Brain microvascular endothelial cell (primary cell): Measurements from ENCODE around the gene UBAP2.

Experiments
- DNase-seq: peaks from one replicate; pipeline ENCODE4 v3.0.0-alpha.2; 2020
- H3K27ac ChIP-seq: fragments of 250-450 bp; sonication (Bioruptor Pico); 2 replicates; pipeline ENCODE4 v1.5.1; 2020; ENCODE audit warnings: mild to moderate bottlenecking, moderate library complexity
- H3K27me3 ChIP-seq: fragments of 250-450 bp; sonication (Bioruptor Pico); replicated peaks from 2 replicates; pipeline ENCODE4 v1.5.1; 2020; ENCODE audit warnings: mild to moderate bottlenecking
- H3K36me3 ChIP-seq: fragments of 250-450 bp; sonication (Bioruptor Pico); replicated peaks from 2 replicates; pipeline ENCODE4 v1.5.1; 2020; ENCODE audit warnings: mild to moderate bottlenecking
- H3K4me3 ChIP-seq: 2 replicates; pipeline ENCODE4 v1.5.1; 2011; ENCODE audit warnings: low read depth, mild to moderate bottlenecking, control low read depth, low read length, moderate library complexity
- in situ Hi-C: cut with HindIII; loops from 2 replicates; pipeline ENCODE4 v1.10.0; 2017; ENCODE audit warnings: low sequenced_read_pairs, low pct_ligation_motif_present
- TF ChIP-seq, protein P1 (sequence below): IDR thresholded peaks from 2 replicates; pipeline ENCODE4 v1.5.1; 2011; ENCODE audit warnings: low read depth, mild to moderate bottlenecking, moderate library complexity, low read length, control low read depth, inconsistent platforms; ENCODE audit errors: missing control alignments

Gene UBAP2

DNA sequence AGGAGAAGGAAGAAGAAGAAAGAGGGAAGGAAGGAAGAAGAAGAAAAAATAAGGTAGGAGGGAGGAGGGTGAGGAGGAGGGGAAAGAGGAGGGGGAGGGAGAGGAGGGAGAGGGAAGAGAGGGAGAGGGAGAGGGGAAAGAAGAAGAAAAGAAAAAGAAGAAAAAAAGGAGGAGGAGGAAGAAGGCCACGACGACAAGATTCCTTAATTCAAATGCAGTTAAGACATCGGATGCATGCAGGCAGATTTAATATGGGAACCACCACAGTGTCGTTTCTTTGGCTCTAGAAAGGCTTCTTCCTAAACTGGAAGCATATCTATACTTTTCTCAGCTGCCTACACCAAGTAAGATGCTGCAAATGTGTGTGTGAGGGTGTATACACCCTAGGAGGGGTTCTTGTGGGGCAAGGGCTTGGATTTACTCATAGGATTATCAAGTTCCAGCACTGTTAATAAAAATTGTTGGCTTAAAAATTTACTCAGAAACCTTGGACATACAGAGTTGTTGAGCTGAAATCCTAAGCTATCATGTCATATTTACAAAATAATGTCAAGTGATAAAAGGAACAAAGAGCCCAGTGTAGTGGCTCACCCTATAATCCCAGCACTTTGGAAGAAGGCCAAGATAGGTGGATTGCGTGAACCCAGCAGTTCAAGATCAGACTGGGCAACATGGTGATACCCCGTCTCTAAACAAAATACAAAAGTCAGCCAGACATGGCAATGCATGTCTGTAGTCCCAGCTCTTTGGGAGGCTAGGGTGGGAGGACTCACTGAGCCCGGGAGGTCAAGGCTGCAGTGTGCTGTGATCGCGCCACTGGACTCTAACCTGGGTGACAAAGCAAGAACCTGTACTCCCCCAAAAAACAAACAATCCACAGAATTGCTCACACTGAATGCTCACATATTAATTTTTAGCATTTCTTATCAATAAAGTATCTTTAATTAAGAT lies 108.5 kb downstream of the UBAP2 start:
- in situ Hi-C loops, result no loop called here
- Histone ChIP-seq H3K27ac (no peak overlapping the region), H3K4me3 (no peak overlapping the region), H3K36me3 (peaks cover 33% of the 10 kb centered on the region), H3K27me3 (no peaks in the 10 kb centered on the region)
- TF ChIP-seq, protein P1, sequence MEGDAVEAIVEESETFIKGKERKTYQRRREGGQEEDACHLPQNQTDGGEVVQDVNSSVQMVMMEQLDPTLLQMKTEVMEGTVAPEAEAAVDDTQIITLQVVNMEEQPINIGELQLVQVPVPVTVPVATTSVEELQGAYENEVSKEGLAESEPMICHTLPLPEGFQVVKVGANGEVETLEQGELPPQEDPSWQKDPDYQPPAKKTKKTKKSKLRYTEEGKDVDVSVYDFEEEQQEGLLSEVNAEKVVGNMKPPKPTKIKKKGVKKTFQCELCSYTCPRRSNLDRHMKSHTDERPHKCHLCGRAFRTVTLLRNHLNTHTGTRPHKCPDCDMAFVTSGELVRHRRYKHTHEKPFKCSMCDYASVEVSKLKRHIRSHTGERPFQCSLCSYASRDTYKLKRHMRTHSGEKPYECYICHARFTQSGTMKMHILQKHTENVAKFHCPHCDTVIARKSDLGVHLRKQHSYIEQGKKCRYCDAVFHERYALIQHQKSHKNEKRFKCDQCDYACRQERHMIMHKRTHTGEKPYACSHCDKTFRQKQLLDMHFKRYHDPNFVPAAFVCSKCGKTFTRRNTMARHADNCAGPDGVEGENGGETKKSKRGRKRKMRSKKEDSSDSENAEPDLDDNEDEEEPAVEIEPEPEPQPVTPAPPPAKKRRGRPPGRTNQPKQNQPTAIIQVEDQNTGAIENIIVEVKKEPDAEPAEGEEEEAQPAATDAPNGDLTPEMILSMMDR, result no peak
- no peak for DNase-seq

DNA sequence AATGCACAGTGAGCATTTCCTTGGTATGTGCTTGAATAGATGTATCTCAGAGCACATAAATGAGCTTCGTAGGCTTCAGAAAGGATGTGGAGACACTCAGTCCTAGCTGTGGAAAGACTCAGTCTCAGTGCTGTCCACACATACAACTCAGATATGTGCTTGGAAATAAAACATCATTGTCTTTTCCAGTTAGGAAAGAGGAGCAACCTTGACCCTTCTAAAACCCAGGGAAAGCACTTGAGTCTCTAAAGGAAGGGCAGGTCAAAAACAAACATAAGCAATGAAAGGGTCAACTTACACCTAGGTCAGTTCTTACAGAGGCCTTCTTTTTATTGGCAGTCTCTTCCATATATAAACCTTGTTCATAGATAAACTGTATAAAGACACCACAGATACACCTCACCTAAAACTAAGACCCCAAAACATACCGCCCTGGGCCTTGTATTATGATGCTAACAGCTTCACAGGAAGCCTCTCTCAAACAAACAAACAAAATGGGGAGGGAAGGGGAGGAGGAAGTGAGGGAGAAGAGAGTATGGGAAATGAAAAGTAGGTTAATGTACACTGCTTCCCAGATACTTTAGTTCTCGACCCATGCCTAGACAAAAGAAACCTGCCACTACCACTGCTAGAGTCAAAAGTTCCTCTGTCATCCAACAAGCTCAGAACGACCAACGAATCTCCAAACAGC lies 114.4 kb downstream of the UBAP2 start:
- H3K27me3 ChIP-seq, result no peaks in the 10 kb centered on the region
- TF ChIP-seq, protein P1, result no peak
- H3K4me3 ChIP-seq, result no peak overlapping the region
- no peak overlapping the region for H3K27ac ChIP-seq
- peaks cover 58% of the 10 kb centered on the region for H3K36me3 ChIP-seq
- in situ Hi-C loops, result no loop called here
- DNase-seq, result no peak

DNA sequence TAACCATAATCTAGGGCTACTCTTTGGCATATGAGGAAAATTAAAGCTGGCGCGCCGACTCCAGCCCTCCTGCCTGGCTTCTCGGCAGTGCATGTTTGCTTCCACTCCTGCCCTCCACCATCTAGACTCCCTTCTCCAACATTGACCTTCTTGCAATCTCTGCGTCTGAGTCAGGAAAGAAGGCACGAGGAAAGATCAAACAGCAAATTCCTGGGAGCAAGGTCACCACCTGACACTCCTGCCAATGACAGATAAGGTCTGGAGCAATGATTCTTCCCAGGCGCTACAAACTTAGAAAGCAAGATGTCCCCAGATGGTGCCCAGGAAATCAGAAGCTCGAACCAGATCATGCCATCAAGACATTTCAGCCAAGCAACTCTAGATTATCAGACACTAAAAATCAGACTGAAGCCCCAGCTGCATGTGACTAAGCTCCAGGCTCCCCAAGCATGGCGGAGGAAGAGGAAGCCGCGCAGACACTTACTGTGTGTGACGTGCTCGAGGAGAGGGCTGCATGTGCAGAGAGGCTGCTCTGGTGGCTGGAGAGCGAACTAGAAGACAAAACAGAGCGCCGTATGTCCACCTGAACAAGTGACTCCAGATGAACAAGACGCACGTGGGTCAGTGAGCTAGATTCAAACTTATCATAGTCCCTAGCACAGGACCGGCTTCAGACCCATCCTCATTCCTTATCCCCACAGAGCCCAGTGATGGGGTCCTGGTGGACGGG lies 116.4 kb downstream of the UBAP2 start:
- H3K27me3 ChIP-seq, result no peaks in the 10 kb centered on the region
- in situ Hi-C loops, result no loop called here
- TF ChIP-seq, protein P1, result no peak
- H3K4me3 ChIP-seq, result no peak overlapping the region
- H3K36me3 ChIP-seq, result peaks cover 73% of the 10 kb centered on the region
- DNase-seq, result no peak
- H3K27ac ChIP-seq, result no peak overlapping the region

DNA sequence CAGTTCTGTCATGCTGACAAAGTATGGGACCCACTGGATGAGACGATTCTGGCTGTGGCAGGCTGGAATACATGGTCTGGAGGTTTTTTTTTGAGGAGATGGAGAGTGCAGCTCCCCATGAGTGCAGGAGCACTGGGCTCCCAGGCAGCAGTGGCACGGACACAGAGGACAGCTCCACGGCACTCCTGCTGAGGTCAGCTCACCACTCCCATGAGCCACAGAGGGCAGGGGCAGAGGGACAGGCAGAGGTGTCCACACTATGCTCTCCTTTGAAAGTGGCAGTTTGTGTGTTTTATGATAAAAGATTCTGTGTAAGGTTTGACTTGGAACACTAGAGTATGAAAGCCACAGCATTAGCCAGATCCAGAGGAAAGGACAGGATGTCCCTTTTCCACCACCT lies 117.4 kb downstream of the UBAP2 start:
- DNase-seq, result no peak
- no peak overlapping the region for H3K4me3 ChIP-seq
- TF ChIP-seq, protein P1, result no peak
- in situ Hi-C loops, result no loop called here
- peaks cover 79% of the 10 kb centered on the region for H3K36me3 ChIP-seq
- H3K27me3 ChIP-seq, result no peaks in the 10 kb centered on the region
- no peak overlapping the region for H3K27ac ChIP-seq

DNA sequence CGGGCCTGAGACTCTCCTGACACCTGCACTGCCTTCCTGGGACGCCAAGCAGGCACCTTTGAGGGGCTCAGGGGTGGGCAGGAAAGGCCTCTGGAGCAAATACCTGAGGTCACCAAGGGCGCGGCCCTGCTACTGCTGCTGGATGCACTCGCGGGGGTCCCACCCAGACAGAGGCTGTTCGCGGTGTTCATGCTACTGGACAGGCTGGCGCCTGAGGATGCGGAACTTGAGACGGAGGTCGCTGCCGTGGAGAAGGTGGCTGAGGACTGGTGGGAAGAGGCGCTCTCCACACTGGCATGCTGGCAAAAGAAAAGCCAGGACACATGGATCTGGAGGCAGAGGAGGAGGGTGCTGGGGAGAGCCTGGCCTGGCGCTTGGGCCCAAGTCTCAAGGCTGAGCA lies 121.0 kb downstream of the UBAP2 start:
- DNase-seq, result no peak
- Histone ChIP-seq H3K27me3 (no peaks in the 10 kb centered on the region), H3K36me3 (peaks cover 82% of the 10 kb centered on the region), H3K27ac (no peak overlapping the region), H3K4me3 (no peak overlapping the region)
- TF ChIP-seq, protein P1, result no peak
- in situ Hi-C loops, result no loop called here
